ENCODE measurements around the gene BCL2L11. TPM values are rescaled to one million over a fixed set of nuclear protein-coding genes. Genes with fewer than 3 reads are reported as not detected.
"Not testable (repeated sequence)": the region's sequence is repeated elsewhere in the genome, so short reads cannot be mapped to it uniquely, and the experiment has no call there.

BCL2L11 gene
- total RNA-seq: 13.8 and 17.5 TPM in 2 replicates

GRCh38 chr2:111120253-111121027, at the start of gene BCL2L11:
TSS of gene BCL2L11 (plus strand) at chr2:111120914. CDS start at chr2:111123746, 2,832 bp downstream.
- TF ChIP-seq CTCF (IDR thresholded peaks at IDR 0.05; ENCODE audit: insufficient read depth, low read length, poor library complexity, severe bottlenecking): no peak
- Histone ChIP-seq H3K4me3 (ENCODE audit: low read depth, low read length) (peak within 1 kb of the TSS; percentile 85), H3K27me3 (ENCODE audit: control insufficient read depth, insufficient read depth, low read length) (peaks cover 16% of the 10 kb centered on the region), H3K36me3 (ENCODE audit: control insufficient read depth, insufficient read depth, low read length) (no peaks in the 10 kb centered on the region)
- DNase-seq (ENCODE audit: low read depth): no peak

GRCh38 chr2:111071600-111072171, 49.0 kb upstream of the BCL2L11 start:
- no peak for TF ChIP-seq CTCF (IDR thresholded peaks at IDR 0.05; ENCODE audit: insufficient read depth, low read length, poor library complexity, severe bottlenecking)
- Histone ChIP-seq H3K4me3 (ENCODE audit: low read depth, low read length) (no peak overlapping the region), H3K27me3 (ENCODE audit: control insufficient read depth, insufficient read depth, low read length) (no peaks in the 10 kb centered on the region), H3K36me3 (ENCODE audit: control insufficient read depth, insufficient read depth, low read length) (no peaks in the 10 kb centered on the region)
- DNase-seq (ENCODE audit: low read depth): peak; percentile 93

- no peak for TF ChIP-seq CTCF (IDR thresholded peaks at IDR 0.05; ENCODE audit: insufficient read depth, low read length, poor library complexity, severe bottlenecking)
- Histone ChIP-seq H3K27me3 (ENCODE audit: control insufficient read depth, insufficient read depth, low read length) (no peaks in the 10 kb centered on the region), H3K36me3 (ENCODE audit: control insufficient read depth, insufficient read depth, low read length) (no peaks in the 10 kb centered on the region), H3K4me3 (ENCODE audit: low read depth, low read length) (no peak overlapping the region)
- DNase-seq (ENCODE audit: low read depth): peak; percentile 74
These were observed 48.4 kb upstream of the BCL2L11 start for GRCh38 chr2:111072220-111072871.

GRCh38 chr2:111082659-111083058, 38.1 kb upstream of the BCL2L11 start:
- not testable (repeated sequence) for DNase-seq (ENCODE audit: low read depth); H3K27me3 ChIP-seq (ENCODE audit: control insufficient read depth, insufficient read depth, low read length); H3K36me3 ChIP-seq (ENCODE audit: control insufficient read depth, insufficient read depth, low read length); H3K4me3 ChIP-seq (ENCODE audit: low read depth, low read length)

GRCh38 chr2:111091811-111092211, 28.9 kb upstream of the BCL2L11 start:
- no peak for TF ChIP-seq CTCF (IDR thresholded peaks at IDR 0.05; ENCODE audit: insufficient read depth, low read length, poor library complexity, severe bottlenecking)
- H3K4me3 ChIP-seq (ENCODE audit: low read depth, low read length): no peak overlapping the region
- peaks cover 4% of the 10 kb centered on the region for H3K27me3 ChIP-seq (ENCODE audit: control insufficient read depth, insufficient read depth, low read length)
- no peak for DNase-seq (ENCODE audit: low read depth)
- H3K36me3 ChIP-seq (ENCODE audit: control insufficient read depth, insufficient read depth, low read length): no peaks in the 10 kb centered on the region

GRCh38 chr2:111094691-111095090, 26.0 kb upstream of the BCL2L11 start:
- Histone ChIP-seq H3K36me3 (ENCODE audit: control insufficient read depth, insufficient read depth, low read length) (no peaks in the 10 kb centered on the region), H3K4me3 (ENCODE audit: low read depth, low read length) (no peak overlapping the region), H3K27me3 (ENCODE audit: control insufficient read depth, insufficient read depth, low read length) (peaks cover 4% of the 10 kb centered on the region)
- TF ChIP-seq CTCF (IDR thresholded peaks at IDR 0.05; ENCODE audit: insufficient read depth, low read length, poor library complexity, severe bottlenecking): no peak
- DNase-seq (ENCODE audit: low read depth): no peak

All from kidney epithelial cell (primary cell).